HG03060 (cell line): Measurements from ENCODE around the gene SCN2A.
"Not testable (repeated sequence)": the region's sequence is repeated elsewhere in the genome, so short reads cannot be mapped to it uniquely, and the experiment has no call there.

Source experiments
- ATAC-seq: cut with Tn5 transposase; IDR thresholded peaks from one replicate; pipeline ENCODE4 v1.9.1; 2021; ENCODE audit warnings: low read depth, moderate number of reproducible peaks; ENCODE audit not compliant: unreplicated experiment

The SCN2A gene

DNA sequence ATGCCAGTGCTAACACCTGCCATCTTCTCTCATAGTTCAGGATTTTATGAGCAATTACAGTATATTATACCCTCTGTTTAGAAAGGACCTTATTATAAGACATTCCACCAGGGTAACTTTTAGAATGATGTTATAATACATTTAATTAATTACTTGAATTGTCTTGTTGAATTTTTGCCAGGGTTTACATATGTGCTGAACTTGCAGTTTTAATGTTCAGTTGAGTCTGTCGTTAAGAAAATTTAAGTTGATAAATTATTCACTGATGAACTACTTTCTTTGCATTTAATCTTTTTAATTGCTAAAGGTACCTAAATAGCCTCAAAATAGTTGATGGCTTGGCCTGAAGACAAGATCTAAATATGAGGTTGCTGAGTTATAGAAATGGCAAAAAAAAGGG is 68.1 kb downstream of the SCN2A start:
- no peak for ATAC-seq

GRCh38 chr2:165311949-165312348 is 72.7 kb downstream of the SCN2A start:
- ATAC-seq: no peak

DNA sequence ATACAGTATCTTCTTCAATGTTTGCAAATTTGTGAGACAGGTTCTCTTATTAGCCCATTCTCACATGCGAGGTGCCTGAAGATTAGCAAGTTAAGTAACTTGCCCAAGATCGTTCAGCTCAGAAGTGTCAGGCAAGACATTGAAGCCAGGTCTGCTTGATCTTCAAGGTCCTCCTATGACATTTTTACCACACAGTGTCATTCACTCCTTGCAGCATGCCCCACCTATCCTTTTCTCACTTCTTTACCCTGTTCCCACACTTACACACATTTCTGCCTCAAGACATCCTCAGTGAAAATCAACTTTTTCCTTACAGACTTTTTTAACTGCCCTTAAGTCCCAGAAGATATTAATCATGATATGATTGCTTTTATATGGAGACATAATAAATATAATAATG is 73.8 kb downstream of the SCN2A start:
- ATAC-seq: no peak

DNA sequence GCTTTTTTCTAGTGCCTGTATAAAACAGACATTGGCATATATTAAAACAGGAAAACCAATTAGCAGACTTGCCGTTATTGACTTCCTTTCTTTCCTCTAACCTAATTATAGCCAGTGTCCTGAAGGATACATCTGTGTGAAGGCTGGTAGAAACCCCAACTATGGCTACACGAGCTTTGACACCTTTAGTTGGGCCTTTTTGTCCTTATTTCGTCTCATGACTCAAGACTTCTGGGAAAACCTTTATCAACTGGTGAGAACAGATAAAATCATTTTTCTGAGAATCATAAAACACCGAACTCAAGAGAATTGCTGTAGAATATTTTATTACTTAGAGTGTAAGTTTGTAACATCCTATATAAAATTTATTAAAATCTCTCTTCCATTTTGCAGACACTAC is 74.3 kb downstream of the SCN2A start:
- ATAC-seq: no peak

DNA sequence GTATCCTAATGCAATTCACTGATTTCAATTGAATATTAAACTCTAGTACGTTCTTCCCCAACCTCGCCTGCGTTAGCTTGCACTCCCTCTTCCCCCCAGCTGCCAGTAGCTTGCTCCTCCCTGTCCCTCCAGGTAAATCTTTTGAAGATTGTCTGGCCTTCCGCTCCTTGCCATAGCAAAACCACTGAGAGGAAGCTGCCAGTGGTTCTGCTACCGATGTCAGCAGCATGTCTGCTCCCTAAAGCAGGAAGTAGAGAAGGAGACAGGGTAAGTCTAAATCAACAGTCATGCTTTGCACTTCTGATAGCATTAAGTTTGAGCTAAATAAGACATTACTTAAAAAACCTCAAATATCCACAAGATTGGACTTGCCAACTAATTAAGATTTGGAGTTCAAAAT is 89.1 kb downstream of the SCN2A start:
- no peak for ATAC-seq

GRCh38 chr2:165344276-165344675 is 105.1 kb downstream of the SCN2A start:
- not testable (repeated sequence) for ATAC-seq

- ATAC-seq: no peak
Observed at GRCh38 chr2:165348441-165348840, 109.2 kb downstream of the SCN2A start.

GRCh38 chr2:165349181-165349580 is 110.0 kb downstream of the SCN2A start:
- no peak for ATAC-seq

DNA sequence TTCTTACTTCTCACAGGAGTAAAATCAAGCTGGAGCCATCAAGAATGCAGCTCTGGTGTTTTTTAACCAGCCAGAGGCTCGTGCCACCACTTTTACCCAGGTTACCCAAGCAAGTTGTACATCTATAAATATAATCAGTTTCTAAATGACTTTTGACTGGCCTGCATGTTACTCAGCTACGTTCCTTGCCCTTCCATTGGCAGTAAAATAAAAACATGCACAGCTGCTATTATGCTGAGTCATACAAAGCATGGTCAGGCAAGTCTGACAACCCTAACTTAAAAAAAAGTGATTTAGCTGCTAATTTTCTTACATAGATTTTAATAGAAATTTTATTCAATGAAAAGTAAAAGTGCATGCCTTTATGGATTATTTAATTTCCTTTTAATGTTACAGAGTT is 118.5 kb downstream of the SCN2A start:
- ATAC-seq: peak; percentile 100

DNA sequence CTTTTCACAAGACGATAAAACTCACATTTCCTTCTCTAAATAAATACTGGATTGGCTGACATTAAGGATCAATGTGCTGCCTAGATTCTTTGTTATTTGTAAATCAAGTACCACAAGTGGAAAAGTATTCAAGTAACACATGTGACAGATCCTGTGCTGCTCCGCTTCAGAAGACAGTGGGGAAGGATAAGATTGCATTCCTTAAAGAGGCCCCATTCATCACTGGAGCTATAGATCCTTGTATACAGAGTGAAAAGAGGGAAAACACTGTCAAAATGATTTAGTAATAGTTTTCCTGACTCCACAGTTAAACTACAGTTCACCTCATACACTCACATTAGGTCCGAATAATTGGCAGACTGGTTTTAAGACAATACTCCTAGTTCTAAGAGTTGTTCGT is 122.3 kb downstream of the SCN2A start:
- no peak for ATAC-seq

DNA sequence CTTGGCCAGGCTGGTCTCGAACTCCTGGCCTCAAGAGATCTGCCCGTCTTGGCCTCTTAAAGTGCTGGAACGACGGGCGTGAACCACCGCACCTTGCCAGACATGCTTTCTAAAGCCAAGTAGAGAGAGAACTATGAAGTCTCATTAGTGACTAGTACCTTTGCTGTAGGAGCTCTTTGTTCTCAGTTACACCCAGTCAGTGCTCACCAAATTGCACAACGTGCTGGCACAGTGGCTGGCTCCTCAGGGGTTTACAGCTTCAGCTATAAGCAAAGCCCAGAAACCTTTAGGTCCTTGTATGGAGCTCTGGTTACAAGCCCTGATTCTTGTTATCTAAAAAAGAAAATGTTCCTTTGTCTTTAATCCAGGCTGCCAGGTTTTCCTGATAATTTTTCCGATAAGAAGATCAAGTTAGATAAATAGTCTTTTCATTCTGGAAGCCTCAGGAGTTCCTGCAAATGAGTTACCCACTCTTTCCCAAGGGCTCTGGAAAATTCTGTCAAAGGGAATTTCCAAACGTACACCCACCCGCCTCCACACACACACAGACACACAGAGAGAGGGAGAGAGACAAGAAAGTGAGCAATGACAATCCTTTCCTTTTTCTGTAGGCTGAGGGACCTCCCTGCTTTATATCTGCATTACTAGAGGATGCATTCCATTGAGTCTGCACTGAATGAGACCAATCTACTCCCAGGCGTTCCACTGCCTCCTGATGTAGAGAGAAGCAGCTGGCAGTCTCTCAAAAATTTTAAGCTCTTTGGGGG is 130.1 kb downstream of the SCN2A start:
- ATAC-seq: no peak

DNA sequence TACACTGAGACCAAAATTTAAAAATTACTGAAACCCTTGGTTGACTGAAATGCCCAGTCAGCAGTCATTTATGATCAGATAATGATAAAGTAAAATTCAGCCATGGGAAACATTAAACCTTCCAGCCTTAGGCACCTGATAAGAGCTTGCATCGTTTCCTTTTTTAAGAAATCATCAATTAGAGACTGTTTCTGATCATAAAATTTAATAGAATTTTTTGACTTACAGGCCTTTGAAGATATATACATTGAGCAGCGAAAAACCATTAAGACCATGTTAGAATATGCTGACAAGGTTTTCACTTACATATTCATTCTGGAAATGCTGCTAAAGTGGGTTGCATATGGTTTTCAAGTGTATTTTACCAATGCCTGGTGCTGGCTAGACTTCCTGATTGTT is 130.7 kb downstream of the SCN2A start:
- no peak for ATAC-seq

GRCh38 chr2:165371356-165371755 is 132.1 kb downstream of the SCN2A start:
- ATAC-seq: no peak

- no peak for ATAC-seq
Observed at GRCh38 chr2:165373278-165374010, 134.2 kb downstream of the SCN2A start.

GRCh38 chr2:165376571-165376975 is 137.4 kb downstream of the SCN2A start:
- no peak for ATAC-seq

DNA sequence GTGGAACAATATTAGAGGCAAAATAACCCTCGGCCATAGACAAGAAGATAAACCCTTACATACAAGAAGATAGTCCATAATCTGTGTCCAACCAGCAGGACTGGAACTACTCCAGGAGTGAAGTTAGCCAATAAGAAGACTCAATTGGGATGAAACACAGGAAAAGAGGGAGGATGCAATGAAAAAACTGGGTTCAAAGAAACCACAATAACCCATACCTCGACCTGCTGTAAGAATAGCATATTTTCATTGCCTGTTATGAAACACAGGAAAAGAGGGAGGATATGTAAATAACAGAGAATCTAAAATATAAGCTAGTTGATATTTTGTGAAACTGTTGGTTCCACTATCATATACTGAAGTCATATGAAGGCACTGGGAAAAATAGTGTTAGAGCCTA is 143.1 kb downstream of the SCN2A start:
- no peak for ATAC-seq

DNA sequence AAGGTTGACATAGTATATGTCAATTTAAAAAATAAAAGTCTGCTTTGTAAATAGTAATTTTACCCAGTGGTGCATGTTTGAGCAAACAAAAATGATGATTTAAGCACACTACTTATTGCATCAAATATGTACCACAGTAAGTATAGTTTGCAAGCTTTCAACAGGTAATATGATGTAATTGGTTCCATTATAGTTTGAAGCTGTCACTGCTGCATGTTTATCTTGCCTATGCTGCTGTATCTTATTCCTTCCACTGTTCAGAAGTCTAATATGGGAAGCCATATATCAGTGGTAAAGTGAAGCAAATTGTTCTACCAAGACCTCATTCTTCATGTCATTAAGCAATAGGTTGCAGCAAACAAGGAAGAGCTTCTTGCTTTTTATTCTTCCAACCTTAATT is 151.7 kb downstream of the SCN2A start:
- ATAC-seq: no peak

DNA sequence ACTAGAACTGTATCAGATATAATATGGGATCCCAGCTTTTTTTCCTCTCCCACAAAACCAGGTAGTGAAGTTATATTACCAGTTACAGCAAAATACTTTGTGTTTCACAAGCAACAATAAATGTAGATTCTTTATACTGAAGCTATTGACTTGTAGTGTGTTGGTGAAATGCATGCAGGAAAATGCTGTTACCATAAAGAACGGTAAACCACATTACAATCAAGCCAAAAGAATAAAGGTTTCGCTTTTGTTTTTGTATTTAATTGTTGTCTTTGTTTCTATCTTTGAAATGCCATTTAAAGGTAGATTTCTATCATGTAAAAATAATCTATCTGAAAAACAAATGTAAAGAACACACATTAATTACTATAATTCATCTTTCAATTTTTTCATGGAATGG is 152.6 kb downstream of the SCN2A start:
- no peak for ATAC-seq

GRCh38 chr2:165398603-165399002 is 159.4 kb downstream of the SCN2A start:
- not testable (repeated sequence) for ATAC-seq

GRCh38 chr2:165401285-165401852 is 162.2 kb downstream of the SCN2A start:
- no peak for ATAC-seq

- no peak for ATAC-seq
Observed at GRCh38 chr2:165402162-165402561, 162.9 kb downstream of the SCN2A start.

DNA sequence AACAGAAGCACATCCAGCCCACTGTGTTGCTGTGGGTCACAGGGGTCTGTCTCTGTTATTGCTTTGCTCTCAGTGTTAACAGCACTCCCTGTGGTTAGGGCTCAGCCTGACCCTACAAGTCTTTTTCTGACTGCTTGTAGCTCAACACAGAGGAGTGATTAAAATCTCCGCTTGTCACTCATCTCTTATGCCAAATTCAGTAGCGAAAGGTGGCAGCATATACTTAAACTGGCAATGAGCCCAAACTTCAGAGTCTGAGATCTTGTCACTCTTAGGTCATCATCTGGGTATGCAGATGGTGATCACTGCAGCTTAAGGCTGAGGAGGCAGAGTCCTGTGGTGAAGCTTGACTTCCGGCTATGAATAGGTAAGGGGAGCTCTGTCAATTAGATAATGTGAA is 167.0 kb downstream of the SCN2A start:
- ATAC-seq: no peak
